SK-N-SH (cell line): Measurements from ENCODE around the gene RGS7. TPM values are rescaled to one million over a fixed set of nuclear protein-coding genes. Genes with fewer than 3 reads are reported as not detected.

Experiments used
- CTCF ChIA-PET: fragments of 300-600, 350-600 bp; formaldehyde crosslinking; extraction: SDS; loops from one replicate; lab custom pipeline; 2021; lab: Yijun Ruan, JAX
- POLR2A ChIA-PET: fragments of 350-600 bp; sonication (Branson Sonifier 250); formaldehyde crosslinking; extraction: SDS; loops from one replicate; lab custom pipeline; 2020; ENCODE audit warnings: antibody characterized with exemption, inconsistent platforms; lab: Yijun Ruan, JAX
- DNase-seq: peaks from one replicate; pipeline ENCODE4 v3.0.0; 2012
- H2AFZ ChIP-seq: fragments of 200-600 bp; sonication (generic); 2 replicates; pipeline ENCODE4 v1.8.1; 2016; ENCODE audit warnings: antibody characterized with exemption, mild to moderate bottlenecking, low read depth
- H3F3A ChIP-seq: fragments of 200-600 bp; sonication (generic); replicated peaks from 2 replicates; pipeline ENCODE3; 2016; ENCODE audit warnings: antibody characterized with exemption, mild to moderate bottlenecking; ENCODE audit not compliant: insufficient read depth
- H3K27ac ChIP-seq, 2 experiments: fragments of 200-500 bp in 1 of 2; fragments of 200-600 bp in 1 of 2; sonication (Bioruptor generic) in 1 of 2; sonication (generic), shearing (Covaris generic) in 1 of 2; 2 replicates each; pipeline versions ENCODE4 v1.5.1 to v1.6.1; 2014 to 2016; ENCODE audit warnings: low read depth in 2 of 2, inconsistent platforms in 1 of 2, low read length in 1 of 2, mild to moderate bottlenecking in 1 of 2, mixed read lengths in 1 of 2
- H3K27me3 ChIP-seq: fragments of 200-600 bp; sonication (generic), shearing (Covaris generic); 2 replicates; pipeline ENCODE4 v1.6.1; 2016; ENCODE audit warnings: mixed run types; ENCODE audit not compliant: insufficient read depth
- H3K36me3 ChIP-seq, 2 experiments: fragments of 200-500 bp in 1 of 2; fragments of 200-600 bp in 1 of 2; sonication (Bioruptor generic) in 1 of 2; sonication (generic) in 1 of 2; replicated peaks in 1 of 2; 2 replicates each; pipeline versions ENCODE3 to v1.5.1; 2014 to 2016; ENCODE audit warnings: low read length in 1 of 2, mild to moderate bottlenecking in 1 of 2; ENCODE audit not compliant: insufficient read depth in 2 of 2, control insufficient read depth in 1 of 2
- H3K4me1 ChIP-seq, 2 experiments: fragments of 200-500 bp in 1 of 2; fragments of 200-600 bp in 1 of 2; sonication (Bioruptor generic) in 1 of 2; sonication (generic), shearing (Covaris generic) in 1 of 2; 2 replicates each; pipeline versions ENCODE4 v1.5.1 to v1.6.1; 2014 to 2016; ENCODE audit warnings: low read depth in 1 of 2, low read length in 1 of 2, mixed run types in 1 of 2; ENCODE audit not compliant: insufficient read depth in 2 of 2, control insufficient read depth in 1 of 2
- H3K4me2 ChIP-seq: fragments of 200-600 bp; sonication (generic), shearing (Covaris generic); 2 replicates; pipeline ENCODE4 v1.6.1; 2017; ENCODE audit warnings: mixed run types
- H3K4me3 ChIP-seq, 2 experiments: fragments of 200-500 bp in 1 of 2; fragments of 200-600 bp in 1 of 2; sonication (Bioruptor generic) in 1 of 2; sonication (generic), shearing (Covaris generic) in 1 of 2; 2 replicates each; pipeline versions ENCODE4 v1.5.1 to v1.8.1; 2014 to 2016; ENCODE audit warnings: low read depth in 2 of 2, inconsistent platforms in 1 of 2, low read length in 1 of 2, mild to moderate bottlenecking in 1 of 2, mixed read lengths in 1 of 2, moderate library complexity in 1 of 2
- H3K79me2 ChIP-seq: fragments of 200-600 bp; sonication (generic); 2 replicates; pipeline ENCODE4 v1.8.1; 2017; ENCODE audit warnings: mild to moderate bottlenecking; ENCODE audit not compliant: insufficient read depth
- H3K9ac ChIP-seq: fragments of 200-600 bp; sonication (generic); 2 replicates; pipeline ENCODE4 v1.6.1; 2017; ENCODE audit warnings: mixed run types
- H3K9me2 ChIP-seq: fragments of 200-600 bp; sonication (generic); 2 replicates; pipeline ENCODE4 v1.6.1; 2017; ENCODE audit warnings: mixed run types
- H3K9me3 ChIP-seq: fragments of 200-600 bp; sonication (generic); 2 replicates; pipeline ENCODE4 v1.6.1; 2017; ENCODE audit warnings: mixed run types, mild to moderate bottlenecking, moderate library complexity
- H4K20me1 ChIP-seq: fragments of 200-600 bp; sonication (generic); 2 replicates; pipeline ENCODE4 v1.6.1; 2017; ENCODE audit warnings: mild to moderate bottlenecking, mixed run types; ENCODE audit not compliant: insufficient read depth
- CHD2 ChIP-seq: fragments of 150-350 bp; IDR thresholded peaks from 2 replicates; pipeline ENCODE4 v1.6.1; 2018; ENCODE audit warnings: low read length; ENCODE audit not compliant: partially characterized antibody
- EP300 ChIP-seq, 2 experiments: IDR thresholded peaks; 2 replicates each; pipeline versions ENCODE4 v1.4.0 to v1.6.1; 2012; ENCODE audit warnings: borderline replicate concordance in 1 of 2, low read depth in 1 of 2, low read length in 1 of 2
- FOSL2 ChIP-seq: IDR thresholded peaks from 2 replicates; pipeline ENCODE4 v1.4.0; 2012; ENCODE audit warnings: low read depth, mild to moderate bottlenecking, moderate library complexity, borderline replicate concordance
- FOXJ3 ChIP-seq: sonication (generic); formaldehyde crosslinking; IDR thresholded peaks from 2 replicates; pipeline ENCODE4 v1.5.1; 2020; ENCODE audit warnings: mild to moderate bottlenecking, missing genetic modification reagents
- GATA2 ChIP-seq: sonication (generic); formaldehyde crosslinking; IDR thresholded peaks from 2 replicates; pipeline ENCODE4 v1.5.0; 2020; ENCODE audit warnings: mild to moderate bottlenecking, missing genetic modification reagents
- NFIC ChIP-seq: IDR thresholded peaks from 2 replicates; pipeline ENCODE4 v1.4.0; 2012; ENCODE audit warnings: borderline replicate concordance
- REST ChIP-seq: IDR thresholded peaks from 2 replicates; pipeline ENCODE4 v1.6.1; 2012; ENCODE audit warnings: mild to moderate bottlenecking, low read depth, low read length, moderate library complexity
- RFX5 ChIP-seq: IDR thresholded peaks from 2 replicates; pipeline ENCODE4 v1.6.1; 2012; ENCODE audit warnings: mild to moderate bottlenecking, improper control_type of control experiment, low read length
- TAF1 ChIP-seq: IDR thresholded peaks from 2 replicates; pipeline ENCODE4 v1.6.1; 2012; ENCODE audit warnings: low read depth, mild to moderate bottlenecking, low read length, moderate library complexity, borderline replicate concordance
- TCF12 ChIP-seq: IDR thresholded peaks from 2 replicates; pipeline ENCODE4 v1.4.0; 2012
- WGBS: methylation state at CpG from one replicate; pipeline ENCODE4 v1.1.6; 2017; ENCODE audit warnings: low lambda C conversion rate; 5-methylcytosine and 5-hydroxymethylcytosine counted together
- polyA plus RNA-seq, 3 experiments: library from polyadenylated mRNA; depleted of rRNA; stranded (reverse); fragments of >200 nt; gene quantifications; 2 replicates each; pipeline ENCODE4 v1.2.3, GENCODE V29; 2012

RGS7 gene
- polyA plus RNA-seq, 1 of the 3 experiments (the other 2 are of a cell fraction) = 0.36 TPM

- TF ChIP-seq REST (no peak), TCF12 (no peak)
Observed at GRCh38 chr1:241079047-241079446, 278.0 kb downstream of the RGS7 start (continued).

GRCh38 chr1:241077386-241078147 is 279.4 kb downstream of the RGS7 start:
- POLR2A ChIA-PET = no interaction called here
- TF ChIP-seq FOSL2 = no peak
- TF ChIP-seq FOXJ3 = no peak
- no peak for TF ChIP-seq CHD2
- no peak for TF ChIP-seq NFIC
- H3F3A ChIP-seq = no peaks in the 10 kb centered on the region
- H3K79me2 ChIP-seq = no peaks in the 10 kb centered on the region
- H3K9me3 ChIP-seq = no peaks in the 10 kb centered on the region
- 56% methylated on average over 11 of the region's 11 CpGs for WGBS
- H3K9me2 ChIP-seq = no peaks in the 10 kb centered on the region
- no peak for DNase-seq
- H2AFZ ChIP-seq = peak overlapping the region; percentile 51; the same call in 1 of the 2 replicates
- CTCF ChIA-PET = interaction anchor here (1.3 kb wide), 1 partner anchor 195 kb away, joined by 3 read pairs; no protein-coding TSS in a partner anchor
- H4K20me1 ChIP-seq = no peaks in the 10 kb centered on the region
- no peaks in the 10 kb centered on the region for H3K4me1 ChIP-seq
- no peak overlapping the region for H3K4me2 ChIP-seq
- H3K9ac ChIP-seq = no peak overlapping the region
- H3K27ac ChIP-seq = no peak overlapping the region
- no peaks in the 10 kb centered on the region for H3K36me3 ChIP-seq
- H3K4me3 ChIP-seq = no peak overlapping the region
- H3K27me3 ChIP-seq = no peaks in the 10 kb centered on the region

- ChIA-PET CTCF (interaction anchor here (0.8 to 1.1 kb wide), 2 partner anchors 17 to 187 kb away, joined by 3 read pairs; no protein-coding TSS in a partner anchor), POLR2A (no interaction called here)
- DNase-seq = no peak
Observed at GRCh38 chr1:241074507-241074906, 282.5 kb downstream of the RGS7 start.

More at GRCh38 chr1:241074507-241074906, 282.5 kb downstream of the RGS7 start:
- Histone ChIP-seq H3K4me3 (no peak overlapping the region), H3K27me3 (no peaks in the 10 kb centered on the region), H3K9me3 (no peaks in the 10 kb centered on the region), H3K79me2 (no peaks in the 10 kb centered on the region), H3K4me2 (no peak overlapping the region), H3K36me3 (no peaks in the 10 kb centered on the region), H3K9ac (no peak overlapping the region), H2AFZ (no peak overlapping the region), H3K27ac (no peak overlapping the region), H4K20me1 (no peaks in the 10 kb centered on the region), H3K4me1 (no peaks in the 10 kb centered on the region; a peak in 1 of 4 replicates), H3F3A (no peaks in the 10 kb centered on the region), H3K9me2 (no peaks in the 10 kb centered on the region)
- WGBS = 27% methylated on average over 6 of the region's 6 CpGs
- TF ChIP-seq GATA2 (CRISPR knock-in tag) (no peak), TAF1 (no peak), FOXJ3 (no peak), EP300 (IDR thresholded peaks at IDR 0.05; ENCODE audit: borderline replicate concordance in 1 of 2, low read depth in 1 of 2, low read length in 1 of 2) (no peak), RFX5 (no peak)
